ENCODE results near the gene CASZ1.

CASZ1 gene

GRCh38 chr1:10793129-10793651, 3.3 kb downstream of the CASZ1 start:
- no peak for DNase-seq (ENCODE audit: low read depth)

DNA sequence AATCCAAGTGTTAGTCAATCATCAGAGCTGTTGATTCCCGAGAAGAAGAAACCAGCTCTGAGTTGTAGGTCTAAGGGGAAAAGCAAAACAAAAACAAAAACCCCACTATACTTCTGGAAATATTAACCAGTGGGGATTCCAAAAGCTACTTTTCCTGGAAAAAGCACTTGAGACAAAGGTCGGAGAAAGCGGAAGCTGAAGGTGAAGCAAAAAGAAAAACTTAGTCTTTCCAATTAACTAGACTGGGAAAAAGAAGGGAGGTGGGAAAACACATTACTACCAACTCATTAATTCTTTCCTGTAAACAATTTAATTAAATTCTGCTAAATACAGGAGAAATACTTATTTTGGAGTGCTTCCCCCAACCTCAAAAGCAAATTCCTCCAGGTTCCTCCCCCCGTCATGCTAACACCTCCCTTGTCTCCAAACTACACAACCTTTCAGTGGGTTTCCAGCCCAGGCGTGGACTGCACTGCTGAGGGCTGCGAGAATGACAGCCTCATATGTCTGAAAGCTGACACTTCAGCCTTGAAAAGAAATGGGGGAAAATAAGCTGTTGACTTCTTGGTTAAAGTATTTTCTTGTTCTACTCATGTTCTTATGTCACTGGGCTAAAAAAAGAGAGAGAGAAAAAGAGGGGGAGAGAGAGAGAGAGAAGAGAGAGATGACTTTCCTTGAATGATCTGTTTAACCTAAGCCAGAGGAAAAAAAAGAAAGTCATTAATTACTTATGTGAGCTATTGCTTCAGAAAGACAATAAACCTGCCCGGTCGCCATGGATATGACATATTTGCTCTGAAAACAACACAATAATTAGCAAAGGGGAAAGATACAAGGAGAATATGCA, 5.1 kb downstream of the CASZ1 start:
- DNase-seq (ENCODE audit: low read depth): no peak

DNA sequence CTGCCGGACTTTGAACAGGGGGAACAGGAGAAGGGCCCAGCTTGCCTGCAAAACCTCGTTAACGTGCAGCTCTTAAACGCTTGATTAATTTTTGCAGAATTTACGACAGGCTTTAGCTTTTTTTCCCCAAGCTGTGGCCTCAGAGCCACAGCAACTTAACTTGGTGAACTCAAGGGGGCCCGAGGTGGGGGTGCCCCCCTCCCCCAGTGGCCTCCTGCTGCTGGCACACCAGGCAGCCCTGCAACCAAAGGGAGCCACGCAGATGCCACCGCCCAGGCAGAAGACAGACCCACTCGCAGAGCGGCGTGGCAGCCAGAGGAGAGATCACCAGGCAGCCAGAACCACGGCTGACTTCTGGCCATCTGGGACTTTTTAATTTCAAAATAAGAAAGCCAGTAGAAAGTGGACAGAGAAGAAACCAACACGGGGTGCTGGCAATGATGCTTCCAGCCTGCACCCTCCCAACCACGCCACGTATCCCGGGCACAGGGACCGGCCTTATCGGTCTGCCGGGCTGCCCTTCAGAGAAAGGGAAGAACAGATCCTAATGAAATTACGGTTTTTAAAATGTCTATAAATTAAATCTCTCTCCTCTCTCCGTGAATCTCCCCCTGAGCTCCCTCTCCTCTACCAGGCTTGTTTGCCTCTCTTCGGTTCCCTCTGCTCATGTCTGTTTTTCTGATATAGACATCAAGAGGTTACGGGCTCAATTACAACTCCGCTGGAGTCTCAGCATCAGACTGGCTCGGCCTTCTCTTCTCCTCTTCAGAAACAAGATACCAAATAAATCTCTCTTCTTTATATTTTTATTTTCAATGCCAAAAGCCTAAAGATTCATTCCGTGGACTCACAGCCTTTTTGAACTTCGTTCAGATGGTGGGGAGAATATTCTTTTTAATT, 6.4 kb downstream of the CASZ1 start:
- DNase-seq (ENCODE audit: low read depth): no peak

DNA sequence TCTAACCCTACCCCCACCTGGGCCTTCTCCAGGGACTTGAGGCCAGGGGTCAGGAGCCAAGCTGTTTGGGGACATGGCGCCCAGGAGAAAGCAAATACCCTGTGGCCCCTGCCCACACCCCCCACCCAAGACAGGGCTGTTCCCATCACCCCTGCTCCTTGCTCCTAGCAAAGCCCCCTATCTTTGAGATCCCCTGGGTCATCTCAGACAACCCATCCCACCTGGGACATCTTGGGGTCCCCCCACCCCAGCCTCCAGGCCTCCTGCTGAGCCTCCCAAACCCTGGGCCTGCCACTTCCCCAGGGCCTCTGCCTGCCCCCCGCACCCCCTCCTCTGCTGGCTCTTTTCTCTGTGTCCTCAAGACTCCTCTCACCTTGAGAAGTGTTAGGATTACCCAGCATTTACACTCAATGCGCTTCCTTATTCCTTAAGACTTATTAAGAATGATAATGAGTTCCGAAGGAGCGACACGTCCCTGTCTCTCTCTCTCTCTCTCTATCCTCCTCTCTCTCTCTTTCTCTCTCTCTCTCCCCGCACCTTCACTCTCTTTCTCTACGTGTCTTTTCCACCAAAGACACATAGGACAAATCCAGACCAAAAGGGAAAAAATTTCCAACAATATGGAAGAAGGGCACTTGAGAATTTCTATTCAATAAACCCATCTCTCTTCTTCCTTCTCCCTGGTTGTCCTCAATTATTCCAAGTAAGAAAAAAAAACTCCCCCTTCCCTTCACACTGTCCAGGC, 7.2 kb downstream of the CASZ1 start:
- DNase-seq (ENCODE audit: low read depth): no peak

GRCh38 chr1:10788592-10789006, 7.8 kb downstream of the CASZ1 start:
- DNase-seq (ENCODE audit: low read depth): no peak

DNA sequence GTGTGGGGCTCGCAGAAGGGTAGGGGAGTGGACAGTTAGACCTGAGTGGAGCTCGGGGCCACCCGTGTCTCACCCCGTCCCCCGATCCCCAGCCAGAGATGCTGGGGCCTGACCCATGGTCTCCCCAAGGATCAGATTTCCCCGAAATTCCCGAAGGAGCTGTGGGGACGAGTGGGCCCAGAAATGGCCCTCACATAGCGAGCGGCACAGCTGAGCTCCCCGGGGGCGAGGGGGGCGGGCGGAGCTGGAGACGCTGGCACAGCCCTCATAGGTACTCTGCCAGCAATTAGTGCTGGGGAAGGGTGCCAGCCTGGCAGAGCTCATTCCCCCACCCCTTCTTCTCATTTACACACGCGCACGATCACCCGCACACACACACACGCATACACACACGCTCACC, 9.2 kb downstream of the CASZ1 start:
- DNase-seq (ENCODE audit: low read depth): no peak

GRCh38 chr1:10785728-10786638, 10.5 kb downstream of the CASZ1 start:
- DNase-seq (ENCODE audit: low read depth): no peak

DNA sequence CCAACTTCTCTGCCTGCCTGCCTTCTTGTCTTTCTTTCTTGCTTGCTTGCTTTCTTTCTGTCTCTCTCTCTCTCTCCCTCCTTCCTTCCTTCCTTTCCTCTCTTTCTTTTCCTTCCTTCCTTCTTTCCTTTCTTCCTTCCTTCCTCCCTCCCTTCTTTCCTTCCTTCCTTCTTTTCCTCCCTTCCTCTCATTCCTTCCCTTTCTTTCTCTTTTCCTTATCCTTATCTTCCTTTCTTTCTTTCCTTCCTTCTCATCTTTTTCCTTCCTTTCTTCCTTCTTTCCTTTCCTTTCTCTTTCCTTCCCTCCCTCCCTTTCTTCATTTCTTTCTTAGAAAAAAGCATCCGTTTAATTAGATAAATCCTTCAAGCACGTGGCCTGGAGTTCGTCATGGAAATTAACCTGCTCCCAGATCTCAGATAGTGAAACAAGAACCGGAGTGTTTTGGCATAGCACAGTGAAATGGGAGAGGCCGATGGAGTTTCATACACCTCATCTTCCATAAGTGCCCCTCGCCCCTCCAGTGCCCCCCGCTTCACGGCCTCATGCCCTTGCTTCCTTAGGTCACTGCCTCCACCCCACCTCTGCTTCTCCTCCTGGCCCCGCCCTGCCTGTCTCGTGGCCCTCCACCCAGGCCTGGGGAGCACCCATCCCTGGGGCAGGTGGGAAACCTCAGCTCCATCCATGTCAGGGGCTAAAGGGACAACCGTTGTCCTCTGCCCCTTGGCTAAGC, 11.3 kb downstream of the CASZ1 start:
- no peak for DNase-seq (ENCODE audit: low read depth)

GRCh38 chr1:10782491-10783244, 13.8 kb downstream of the CASZ1 start:
- DNase-seq (ENCODE audit: low read depth): no peak

DNA sequence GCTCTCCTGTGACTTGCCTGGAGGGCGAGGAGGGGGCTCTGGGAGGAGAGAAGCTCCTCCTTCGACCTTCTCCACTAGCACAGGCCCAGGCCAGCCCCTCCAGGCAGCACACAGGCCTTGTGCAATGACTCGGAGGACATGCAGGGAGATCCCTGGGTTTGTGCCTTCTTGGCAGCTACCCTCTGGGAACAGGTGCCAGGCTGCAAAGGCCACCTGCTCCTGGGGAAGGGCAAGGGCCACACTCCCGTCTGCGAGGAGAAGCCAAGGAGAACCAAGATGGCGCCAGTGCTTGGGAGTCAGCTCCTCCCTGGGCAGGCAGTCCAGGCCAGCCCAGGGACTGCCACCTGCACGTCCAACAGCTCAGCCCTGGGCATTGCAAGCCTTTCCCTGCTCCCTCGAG, 15.3 kb downstream of the CASZ1 start:
- DNase-seq (ENCODE audit: low read depth): no peak

DNA sequence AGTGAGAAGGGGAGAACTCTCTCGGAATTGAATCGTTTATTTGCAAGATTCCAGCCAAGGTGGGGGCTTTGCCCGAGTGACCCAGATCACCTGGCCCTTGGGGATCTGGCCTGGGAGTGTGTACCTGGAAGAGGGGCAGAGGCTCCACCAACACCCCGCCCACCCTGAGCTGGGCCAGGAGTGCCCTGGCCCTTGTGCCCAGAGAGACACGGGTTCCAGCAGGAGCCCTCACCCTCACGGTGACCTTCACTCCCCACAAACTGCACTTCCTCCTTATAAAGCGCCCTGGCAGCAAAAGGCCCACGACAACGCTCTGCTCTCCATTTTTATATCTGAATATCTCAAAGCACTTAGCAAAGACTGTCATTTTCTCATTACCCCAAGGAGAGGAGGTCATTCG, 16.6 kb downstream of the CASZ1 start:
- no peak for DNase-seq (ENCODE audit: low read depth)

DNA sequence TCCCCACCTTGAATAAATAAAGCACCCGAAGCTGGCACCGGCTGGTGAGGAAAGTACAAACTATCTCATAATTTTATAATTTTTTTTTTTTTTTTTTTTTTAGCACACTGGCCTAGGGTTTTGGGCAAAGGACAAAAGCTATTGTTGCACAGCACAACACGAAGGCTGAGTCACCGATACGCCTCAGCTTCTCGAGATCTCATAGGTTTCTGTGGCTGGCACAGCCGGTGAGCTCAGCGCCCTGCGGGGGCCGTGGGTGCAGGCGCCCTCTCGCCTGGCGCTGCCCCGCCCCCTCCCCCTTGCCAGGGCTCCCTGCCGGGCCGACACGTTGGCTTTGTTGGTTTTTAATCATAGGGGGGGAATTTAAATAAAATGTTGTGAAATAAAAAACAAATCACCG, 17.2 kb downstream of the CASZ1 start:
- DNase-seq (ENCODE audit: low read depth): no peak

DNA sequence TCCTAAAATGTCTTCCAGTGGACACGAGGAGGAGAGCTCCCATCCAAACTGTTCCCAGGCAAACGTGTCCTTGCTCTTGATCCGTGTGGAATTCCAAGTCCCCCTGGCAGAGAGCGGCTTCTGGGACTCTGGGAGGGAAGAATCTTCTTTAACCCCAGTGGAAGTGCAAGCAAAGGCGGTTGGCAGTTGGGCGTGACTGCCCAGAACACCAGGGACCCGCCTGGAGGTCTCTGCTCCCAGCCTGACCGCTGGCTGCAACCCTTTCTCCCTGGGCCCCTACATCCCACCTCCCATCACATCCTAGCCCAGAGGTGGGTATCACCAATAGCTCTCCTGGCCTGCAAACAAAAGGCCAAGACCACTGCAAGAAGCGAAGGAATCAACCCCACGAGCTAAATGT, 17.8 kb downstream of the CASZ1 start:
- no peak for DNase-seq (ENCODE audit: low read depth)

GRCh38 chr1:10777749-10778574, 18.5 kb downstream of the CASZ1 start:
- no peak for DNase-seq (ENCODE audit: low read depth)

GRCh38 chr1:10776190-10776905, 20.1 kb downstream of the CASZ1 start:
- DNase-seq (ENCODE audit: low read depth): no peak

DNA sequence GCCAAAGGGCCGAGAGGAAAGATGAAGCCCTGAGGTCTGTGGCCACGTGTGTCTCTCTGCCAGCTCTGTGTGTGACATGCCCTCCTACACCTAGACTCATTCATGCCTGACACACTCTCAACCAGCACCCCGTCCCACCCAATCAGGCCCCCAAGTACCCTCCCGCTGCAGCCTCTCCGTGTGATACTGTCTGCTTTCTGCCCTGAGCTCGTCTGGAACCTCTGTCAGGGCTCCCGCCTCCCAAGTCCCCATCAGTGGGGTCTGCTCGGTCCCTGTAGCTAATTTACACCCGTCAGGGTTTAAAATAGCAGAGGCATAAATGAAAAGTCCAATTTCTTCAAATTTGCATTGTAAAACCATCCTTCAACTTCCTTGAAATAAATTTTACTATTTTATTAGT, 20.7 kb downstream of the CASZ1 start:
- DNase-seq (ENCODE audit: low read depth): no peak

DNA sequence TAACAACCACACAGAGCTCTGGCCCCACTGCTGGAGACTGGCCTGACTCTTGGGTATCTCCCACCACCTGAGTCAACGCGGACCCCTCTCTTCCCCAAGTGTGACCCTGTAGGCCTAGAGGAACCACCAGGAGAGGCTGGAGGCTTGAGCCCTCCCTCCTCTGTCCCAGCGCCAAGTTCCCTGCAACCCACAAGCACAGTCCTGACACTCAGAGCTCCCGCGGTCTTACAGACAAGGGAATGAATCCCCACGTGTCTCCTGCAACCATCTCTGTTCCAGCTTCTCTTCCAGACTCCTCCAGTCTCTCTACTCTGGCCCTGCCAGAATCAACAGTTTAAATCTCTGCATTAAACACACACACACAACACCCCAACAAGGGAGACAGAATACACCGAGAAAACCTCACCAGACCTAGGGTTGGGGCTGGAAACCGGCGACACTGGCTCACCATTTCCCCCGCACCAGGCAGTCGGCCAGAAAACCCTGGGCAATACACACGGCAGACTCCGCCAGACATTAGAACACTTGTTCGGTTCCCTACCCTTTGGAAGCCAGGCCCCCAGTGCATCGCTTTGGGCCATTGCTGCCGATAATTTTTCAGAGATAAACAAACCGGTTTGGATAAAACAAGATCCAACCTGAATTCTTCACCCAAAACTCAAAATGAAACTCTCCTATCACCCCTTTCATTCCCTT, 21.7 kb downstream of the CASZ1 start:
- DNase-seq (ENCODE audit: low read depth): no peak

Measured in stimulated activated CD8-positive, alpha-beta memory T cell treated with anti-CD3 and anti-CD28 coated beads, Interleukin-15, amount 100 ng/mL, for 24 hours (primary cell).